Measurements from ENCODE around the gene EPHB2.

EPHB2 gene

DNA sequence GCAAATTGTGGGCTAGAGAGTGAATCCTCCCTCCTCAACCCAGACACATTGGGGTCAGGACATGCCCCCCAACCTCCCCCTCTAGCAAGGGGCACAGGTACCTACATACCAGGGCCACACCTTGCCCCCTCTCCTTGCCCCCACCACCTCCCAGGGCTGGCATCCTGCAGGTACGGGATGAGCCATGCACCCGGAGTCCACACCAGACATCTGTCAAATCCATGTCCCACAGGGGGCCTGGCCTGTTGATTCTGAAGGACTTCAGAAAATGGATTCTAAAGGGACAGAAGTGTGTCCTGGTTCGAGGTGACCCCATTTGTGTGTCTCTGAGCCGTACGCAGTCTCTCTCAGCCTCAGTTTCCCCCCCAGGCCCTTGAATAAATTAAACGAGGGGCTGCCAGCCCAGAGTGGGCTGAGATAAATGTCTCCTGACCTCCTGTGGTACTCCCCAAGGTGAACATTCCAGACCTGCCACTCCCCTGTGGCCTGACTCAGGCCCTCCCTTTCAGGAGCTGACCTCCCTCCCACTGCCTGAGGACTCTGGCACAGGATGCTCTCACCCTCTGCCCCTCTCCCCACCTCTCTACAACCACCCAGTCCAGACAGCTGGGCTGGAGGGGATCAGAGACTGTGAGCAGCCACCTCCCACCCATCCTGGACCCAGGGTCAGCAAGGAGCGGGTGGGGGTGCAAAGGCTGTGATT is 94.5 kb downstream of the EPHB2 start:
- DNase-seq: no peak

DNA sequence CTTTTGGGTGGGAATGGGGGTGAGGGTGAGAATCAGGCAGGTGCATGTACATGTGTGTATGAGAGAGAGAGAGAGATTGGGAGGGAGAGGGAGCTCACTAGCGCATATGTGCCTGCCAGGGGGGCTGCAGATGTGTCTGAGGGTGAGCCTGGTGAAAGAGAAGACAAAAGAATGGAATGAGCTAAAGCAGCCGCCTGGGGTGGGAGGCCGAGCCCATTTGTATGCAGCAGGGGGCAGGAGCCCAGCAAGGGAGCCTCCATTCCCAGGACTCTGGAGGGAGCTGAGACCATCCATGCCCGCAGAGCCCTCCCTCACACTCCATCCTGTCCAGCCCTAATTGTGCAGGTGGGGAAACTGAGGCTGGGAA is 95.0 kb downstream of the EPHB2 start:
- no peak for DNase-seq

DNA sequence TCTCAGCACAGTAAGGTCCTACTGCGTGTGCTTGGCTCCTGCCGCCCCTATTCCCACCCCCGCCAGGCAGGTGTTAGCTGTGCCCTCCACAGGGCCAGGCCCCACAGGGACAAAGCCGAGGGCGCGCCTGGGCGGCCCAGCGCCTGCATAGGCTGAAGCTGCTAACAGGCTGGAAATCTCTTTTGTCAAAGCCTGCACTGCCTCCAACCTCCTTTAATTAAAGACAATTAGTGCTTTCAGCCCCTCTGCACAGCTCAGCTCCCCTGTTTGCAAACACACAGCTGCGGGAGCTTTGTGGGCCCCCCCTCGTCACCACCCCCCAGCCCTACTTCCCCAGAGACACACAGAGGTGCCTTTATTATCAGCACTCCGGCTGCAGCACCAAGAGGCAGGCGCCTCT is 95.9 kb downstream of the EPHB2 start:
- DNase-seq: peak; percentile 85

DNA sequence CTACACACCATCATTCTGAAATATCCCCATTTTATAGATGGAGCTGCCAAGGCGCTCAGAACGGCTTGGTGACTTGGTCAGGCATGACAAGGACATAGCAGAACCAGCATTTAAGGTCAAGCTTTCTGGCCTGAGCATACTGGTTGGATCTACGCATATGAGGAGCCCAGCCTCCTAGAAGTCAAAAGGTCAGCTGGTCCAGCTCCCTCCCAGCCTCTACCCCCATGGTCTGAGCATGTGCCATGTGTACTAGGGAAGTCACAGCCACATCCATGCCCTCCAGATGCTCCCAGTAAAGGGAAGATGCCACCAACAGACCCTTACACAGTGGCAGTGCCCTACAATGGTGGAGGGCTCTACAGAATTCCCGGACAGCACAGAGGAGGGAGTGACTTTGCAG is 96.7 kb downstream of the EPHB2 start:
- no peak for DNase-seq

DNA sequence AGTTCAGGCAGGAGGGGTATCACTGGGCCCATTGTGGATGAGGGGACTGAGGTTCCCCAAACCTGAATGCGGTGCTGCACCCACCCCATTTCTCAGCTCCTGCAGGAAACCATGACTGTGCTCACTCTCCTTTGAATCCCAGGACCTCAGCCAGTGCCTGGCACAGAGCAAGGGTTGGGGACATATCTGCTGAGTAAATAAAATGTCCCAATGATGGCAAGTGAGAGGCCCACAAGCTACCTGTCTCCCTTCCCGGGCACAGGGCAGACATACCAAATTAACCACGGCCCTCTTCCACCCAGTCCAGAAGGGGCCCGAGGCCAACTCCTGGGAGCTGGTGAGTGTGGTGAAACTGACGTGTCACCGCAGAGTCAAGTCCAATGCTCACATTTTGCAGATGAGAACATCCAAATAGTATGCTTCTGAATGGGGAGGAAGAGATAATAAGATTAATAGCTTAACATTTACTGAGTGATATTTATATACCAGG is 97.6 kb downstream of the EPHB2 start:
- no peak for DNase-seq

DNA sequence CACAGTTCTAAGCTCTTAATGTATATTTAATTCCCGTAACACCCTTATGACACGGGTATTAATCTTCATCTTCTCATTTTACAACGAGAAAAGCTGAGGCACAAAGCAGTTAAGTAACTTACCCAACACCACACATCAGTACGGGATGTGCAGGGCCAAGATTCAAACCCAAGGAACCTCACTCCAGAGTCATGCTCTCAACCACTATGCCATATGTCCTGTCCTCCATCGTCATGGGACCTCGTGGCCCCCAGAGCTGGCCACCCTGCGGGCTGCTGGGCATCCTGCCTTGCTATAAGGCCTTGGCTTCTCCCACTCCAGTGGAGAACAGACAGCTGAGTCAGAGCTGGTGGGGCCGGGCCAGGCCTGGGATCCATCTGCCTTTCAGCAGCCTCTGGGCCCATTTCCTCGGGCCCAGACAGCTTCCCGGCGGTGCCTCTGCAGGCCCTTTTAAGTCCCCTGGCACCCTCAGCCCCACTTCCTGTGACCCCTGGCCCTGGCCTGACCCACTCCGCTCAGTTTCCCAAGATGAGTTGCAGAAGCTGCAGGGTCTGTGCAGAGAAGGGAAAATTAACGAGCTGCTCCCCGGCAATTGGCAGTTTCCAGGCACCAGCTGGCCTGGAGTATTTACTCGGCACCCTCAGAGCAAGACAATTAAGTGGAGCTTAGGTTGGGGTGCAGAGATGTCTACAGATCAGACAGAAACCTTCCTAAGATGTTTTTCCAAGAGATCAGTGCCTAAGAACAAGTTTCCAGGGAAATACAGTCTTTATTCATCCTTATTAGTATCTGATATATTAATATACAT is 98.2 kb downstream of the EPHB2 start:
- DNase-seq: peak; percentile 37

DNA sequence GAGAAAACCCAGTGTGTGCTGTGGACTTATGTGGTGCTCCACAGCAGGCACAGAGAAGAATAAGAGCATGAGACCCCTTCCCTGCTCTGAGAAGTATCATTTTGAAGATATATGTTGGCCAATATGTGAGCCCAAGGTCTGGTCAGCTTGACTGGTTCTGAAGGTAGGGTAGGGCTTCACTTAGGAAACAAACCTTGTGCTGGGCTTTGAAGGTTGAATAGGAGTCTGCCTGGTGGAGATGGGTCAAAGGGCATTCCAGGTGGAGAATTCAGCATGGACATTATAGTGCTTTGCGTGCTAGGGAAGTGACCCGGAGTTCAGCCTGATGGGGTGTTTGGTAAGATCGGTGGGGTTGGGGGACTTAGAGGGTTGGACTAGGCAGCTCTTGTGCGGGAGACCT is 99.1 kb downstream of the EPHB2 start:
- no peak for DNase-seq

DNA sequence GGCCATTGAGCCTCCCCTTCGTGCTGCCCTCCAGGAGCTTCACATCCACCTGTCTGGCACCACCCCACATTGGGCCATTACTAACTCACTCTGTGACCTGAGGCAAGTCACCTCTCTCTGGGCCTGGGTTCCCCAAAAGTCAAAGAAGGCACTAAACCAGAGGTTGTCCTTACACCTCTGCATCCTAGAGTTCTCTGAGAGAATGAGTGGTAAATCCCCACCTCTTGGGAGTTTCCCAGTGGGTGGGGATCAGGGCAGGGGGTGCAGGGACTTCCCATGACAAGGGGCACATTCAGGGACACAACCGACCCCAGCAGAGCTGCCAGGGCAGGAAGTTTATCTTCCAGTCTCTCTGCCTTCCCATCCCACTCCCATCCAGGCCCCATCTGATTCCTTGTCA is 99.7 kb downstream of the EPHB2 start:
- no peak for DNase-seq

DNA sequence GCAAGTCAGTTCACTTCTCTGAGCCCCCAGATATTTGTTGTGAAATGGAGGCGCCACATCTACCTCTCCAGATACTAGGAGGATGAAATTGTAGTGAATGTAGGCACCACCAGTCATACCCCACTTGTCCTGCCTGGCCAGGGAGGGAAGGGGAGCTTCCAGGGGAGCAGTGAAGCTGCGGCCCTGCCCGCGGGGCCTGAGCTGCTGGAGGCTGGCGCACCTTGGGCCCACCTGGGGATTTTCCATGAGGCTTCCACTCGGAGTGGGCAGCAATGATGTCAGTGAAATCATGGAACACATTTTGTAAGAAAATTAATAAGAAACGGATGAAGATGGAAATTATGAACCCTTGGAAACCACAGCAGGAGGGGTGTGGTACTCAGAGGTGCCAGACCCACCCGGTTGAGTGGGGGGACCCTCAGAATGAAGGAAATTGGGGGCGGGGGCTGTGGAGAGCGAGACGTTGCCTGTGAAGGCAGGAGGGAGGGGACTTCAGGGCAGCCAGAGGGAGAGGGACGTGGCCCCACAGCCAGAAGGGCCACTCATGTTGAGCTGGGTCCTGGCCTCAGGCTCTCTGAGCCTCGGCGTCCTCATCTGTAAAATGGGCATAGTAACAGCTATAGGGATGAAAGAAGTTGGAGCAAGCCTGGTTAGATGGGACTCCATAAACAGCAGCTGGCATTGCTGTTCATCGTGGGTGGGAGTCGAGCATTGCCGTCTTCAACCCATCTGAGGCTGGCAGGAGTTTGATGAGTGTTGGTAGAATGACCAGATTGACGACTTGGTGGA is 101.6 kb downstream of the EPHB2 start:
- DNase-seq: no peak

DNA sequence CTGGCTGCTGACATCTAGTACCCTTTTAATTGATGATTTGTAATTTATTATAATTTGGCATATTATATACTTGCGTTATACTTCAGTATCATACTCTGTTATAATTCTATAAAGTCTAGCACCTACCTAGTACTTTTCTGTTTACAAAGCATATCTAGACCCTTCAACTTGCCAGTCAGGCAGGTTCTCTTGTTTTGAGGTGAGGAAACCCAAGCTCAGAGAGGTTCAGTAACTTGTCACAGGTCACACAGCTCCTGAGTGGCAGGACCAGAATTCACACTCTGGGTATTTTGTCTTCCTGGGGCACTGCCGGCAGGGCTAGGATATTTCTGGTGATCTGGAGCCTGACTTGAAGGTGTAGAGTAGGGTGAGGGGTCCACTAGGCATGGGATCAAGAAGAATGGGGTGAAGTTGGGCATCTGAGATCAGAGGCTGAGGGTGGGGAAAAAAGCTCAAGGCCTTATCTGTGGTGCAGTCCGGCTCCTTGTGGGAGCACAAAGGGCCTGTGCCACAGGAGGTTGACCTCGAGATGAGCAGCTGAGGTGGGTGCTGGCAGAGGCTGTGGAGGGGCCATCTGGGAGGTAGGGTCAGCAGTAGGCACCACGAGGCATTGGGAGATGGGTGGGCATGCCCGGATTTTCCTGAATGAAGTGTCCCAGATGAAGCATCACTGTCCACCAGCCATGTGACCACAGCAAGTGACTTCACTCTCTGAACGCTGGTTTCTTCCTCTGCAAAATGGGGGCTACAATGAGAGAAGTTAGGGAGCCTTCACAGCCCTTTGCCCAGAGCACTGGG is 102.6 kb downstream of the EPHB2 start:
- DNase-seq: no peak

DNA sequence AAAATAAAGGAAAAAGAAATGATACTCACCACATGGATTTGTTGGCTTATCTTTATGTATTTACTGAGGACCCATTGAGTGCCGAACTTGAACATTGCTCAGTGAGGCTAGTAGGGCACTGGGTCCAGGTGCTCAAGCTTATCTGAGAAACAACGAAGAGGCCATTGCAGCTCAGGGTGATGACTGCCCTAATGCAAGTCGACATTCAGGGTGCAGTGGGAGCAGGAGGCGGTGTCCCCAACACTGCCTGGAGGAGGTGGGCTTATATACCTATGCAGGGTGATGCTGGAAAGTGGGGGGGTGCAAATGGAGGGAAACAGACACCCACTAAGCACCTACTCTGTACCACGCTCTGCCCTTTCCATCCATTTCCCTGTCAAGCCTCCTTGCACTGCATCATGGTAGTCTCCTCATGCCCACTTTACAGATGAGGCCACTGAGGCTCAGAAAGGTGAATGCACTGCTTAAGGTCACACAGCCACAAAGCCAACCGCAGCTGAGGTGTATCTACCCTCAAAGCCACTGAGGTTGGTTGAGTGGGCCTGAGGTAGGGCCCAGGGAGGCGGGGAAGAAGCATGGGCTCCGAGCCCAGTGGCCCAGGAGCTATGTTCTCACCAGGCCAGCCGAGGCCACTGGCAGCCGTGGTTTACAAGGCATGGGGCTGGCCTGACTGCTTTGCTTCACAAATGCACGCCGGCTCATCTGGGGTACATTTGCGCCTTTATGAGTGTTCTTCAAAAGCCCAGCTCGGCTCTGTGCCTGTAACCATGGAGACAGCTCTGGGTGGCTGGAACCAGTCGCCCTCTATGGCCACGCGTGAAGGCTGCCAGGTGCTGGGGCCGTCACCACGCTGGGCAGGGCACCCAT is 103.8 kb downstream of the EPHB2 start:
- peak; percentile 75 for DNase-seq

DNA sequence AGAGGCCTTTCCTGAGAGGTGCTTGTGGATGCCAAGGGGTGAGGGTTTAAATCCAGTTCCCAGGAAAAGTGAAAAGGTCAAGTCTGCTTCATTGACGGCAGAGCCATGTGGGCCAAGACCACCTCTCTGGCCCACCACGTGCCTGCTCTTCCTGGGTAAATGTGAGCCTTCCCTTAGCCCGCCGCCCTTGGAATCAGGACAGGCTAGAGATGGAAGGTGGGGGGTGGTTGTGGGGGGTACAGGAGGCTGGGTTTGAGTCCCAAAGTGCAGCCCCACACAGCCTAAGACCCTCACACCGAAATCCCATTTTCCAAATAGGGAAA is 104.4 kb downstream of the EPHB2 start:
- no peak for DNase-seq

DNA sequence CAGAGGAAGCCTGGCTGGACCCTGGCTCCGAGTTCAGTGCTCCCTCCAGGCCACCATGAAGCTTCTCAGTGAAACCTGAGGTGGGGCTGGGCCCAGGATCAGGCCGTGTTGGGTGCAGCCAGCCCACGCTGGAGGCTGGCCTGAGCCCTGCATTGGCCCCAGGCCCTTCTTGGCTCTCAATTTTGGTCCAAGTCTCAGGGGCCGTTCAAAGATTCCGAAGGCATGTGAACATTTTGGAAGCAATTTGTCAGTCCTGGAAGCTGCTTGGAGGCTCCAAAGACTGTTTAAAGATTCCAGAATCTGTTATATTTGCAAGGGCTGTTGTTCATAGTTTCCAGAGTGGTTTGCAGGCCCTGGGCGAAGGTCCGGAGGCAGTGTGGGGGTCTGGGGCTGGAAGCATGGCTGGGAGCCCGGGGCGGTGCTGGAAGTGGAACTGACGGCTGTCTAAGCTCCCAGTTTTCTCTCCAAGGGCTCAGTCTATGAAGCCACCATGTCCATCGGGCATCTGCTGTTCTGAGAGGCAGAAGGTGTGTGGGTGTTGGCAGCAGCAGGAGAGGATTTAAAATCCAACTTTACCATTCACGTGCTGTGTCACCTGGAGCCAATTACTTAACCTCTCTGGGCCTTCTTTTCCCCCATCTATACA is 104.9 kb downstream of the EPHB2 start:
- peak; percentile 20 for DNase-seq

DNA sequence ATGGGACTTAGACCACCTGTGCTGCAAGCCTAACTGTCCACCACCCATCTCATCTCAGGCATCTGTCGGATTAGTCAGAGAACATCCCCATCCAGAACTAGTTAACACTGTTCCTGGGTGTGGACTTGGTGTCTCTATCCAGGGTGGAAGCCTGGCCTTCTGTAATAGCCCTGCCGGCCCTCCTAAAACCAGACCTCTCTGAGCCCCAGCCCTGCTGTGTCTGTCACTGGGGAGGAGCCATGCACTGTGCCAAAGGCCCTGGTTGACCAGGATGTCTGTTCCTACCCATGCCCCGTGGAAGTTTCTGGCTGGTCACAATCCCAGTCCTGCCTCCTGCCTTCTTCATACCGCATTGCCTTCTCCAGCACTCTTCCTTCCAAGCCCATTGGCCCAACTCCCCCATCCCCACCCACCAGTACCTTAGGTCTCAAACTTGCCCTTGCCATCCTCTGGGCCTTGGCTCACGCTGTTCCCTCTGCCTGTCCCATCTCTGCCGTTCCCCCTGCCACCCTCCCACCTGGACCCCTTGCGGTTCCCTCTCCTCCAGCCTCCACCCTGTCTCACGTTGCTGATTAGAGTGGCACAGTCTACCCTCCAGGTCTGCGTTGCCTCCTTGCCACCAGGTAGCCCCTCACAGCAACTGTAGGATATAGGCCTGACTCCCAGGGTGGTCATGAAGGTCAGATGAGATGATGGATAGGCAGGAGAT is 105.6 kb downstream of the EPHB2 start:
- DNase-seq: no peak

DNA sequence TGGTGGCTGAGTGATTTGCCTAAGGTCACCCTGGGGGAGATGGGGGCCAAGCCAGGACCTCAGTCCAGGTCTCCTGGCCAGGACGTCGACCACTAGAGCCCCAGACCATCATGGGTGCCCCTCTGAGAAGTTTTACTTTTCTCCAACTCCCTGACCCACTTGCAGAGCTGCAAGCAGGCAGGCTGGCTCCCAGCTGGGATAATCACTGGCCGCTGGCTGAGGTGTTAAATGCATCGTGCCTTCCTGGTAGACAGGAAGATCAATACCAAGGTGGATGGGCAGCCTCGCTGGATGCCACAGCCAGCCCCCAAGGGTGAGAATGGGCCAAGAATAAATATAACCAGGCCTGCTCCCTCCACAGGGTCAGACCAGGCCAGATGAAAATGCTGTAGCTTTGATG is 106.2 kb downstream of the EPHB2 start:
- DNase-seq: no peak

DNA sequence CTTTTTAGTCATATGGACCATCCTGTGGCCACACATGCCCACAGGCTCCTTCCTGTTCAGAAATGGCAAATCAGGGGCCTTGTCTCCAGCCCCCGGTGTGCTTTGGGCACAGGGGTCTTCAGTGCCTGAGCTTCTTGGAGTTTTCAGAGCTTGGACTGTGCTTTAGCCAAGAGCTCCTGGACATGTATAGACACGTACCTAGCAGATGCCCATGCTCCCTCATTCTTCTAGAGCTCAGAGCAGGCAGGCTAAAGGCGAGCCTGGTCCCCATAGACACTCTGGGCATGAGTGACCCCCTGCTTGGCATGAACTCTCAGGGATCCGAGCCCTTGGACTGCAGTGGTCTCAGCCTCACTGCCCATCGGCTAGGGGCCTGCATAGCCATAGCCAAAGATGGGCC is 106.8 kb downstream of the EPHB2 start:
- DNase-seq: no peak

DNA sequence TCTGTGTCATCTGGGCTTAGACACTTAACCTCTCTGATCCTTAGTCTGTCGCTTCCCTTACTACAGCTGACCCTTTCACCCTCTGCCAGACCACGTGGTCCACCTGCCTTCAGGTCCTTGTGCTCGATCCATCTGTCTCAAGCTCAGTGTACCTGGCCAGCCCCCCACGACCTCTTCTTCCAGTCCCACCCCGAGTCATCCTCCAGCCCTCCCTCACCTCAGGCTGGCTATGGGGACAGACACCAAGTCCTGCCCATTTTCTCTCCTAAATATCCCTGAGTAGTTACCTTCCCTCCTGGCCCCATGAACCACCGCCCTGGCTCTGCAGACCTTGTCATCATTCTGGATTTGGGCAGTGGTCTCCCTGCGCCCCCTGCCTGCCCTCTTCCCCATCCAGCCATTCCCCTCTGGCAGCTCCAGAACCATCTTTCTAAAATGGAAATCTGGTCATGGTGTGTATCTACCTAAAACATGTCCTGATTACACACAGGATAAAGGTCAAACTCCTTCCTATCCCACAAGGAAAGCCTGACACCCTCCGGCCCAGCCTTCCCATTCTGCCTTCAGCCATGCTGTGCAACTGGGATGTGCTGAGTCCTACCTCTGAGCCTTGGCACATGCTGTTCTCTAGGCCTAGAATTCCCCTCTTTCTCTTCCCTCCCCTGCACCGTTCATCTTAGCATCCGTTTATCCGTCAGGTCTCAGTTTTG is 107.6 kb downstream of the EPHB2 start:
- no peak for DNase-seq

DNA sequence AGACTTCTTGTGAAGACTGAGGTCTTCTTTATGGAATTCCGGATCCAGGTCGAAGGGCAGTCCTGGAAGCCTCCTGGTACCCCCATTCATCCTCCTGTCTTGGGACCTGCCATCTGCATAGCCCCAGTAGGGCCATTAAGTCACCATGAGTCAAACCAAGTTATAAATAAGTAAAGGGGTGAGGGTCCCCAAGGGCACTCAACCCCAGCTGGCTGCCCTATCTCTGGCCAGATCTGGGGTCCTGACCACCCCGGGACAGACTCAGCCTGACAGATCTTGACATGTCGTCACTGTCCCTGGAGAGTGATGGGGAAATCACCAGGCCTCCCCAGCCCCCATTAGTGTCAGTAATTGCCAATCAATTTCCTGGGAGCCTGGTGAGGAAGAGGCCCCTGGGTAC is 108.7 kb downstream of the EPHB2 start:
- no peak for DNase-seq

DNA sequence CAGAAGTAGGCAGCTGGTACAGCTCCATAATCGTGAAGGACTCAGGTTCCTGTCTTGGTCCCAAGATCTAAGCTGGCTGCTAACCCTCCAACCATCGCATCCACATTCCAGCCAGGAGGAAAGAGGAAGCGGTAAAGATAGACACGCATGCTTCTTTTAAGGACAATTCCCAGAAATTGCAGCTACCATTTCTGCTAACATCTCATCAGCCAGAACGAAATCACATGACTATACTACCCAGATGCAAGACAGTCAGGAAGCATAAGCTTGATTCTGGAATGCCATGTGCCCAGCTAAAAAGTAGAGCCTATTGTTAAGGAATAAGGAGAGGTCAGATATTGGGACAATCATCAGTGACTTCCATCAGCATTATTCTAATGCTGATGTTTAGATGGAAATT is 110.4 kb downstream of the EPHB2 start:
- DNase-seq: no peak

DNA sequence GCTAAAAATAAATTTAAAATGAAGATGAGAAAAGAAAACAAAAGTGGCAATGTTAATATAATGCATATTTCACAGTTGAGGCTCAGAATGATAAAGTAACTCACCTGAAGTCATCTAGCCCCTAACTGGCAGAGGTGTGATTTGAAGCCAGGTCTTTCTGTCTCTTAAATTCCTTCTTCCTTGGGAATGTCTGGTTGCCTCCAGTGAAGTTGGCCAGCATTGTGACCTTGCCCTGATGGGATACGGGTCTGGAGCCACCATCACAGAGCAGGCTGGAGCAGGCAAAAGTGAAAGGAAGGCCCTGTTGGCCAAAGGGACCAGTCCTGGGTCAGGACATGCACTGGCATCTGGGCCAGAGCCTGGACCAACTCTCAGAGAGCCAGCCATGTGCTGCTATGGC is 111.7 kb downstream of the EPHB2 start:
- no peak for DNase-seq
